Lower leg skin (tissue), 3 donors: ENCODE measurements around the gene SART1.

Experiments
- POLR2A ChIP-seq, 2 donors: fragments of 450-650 bp; IDR thresholded peaks; one replicate each; pipeline ENCODE4 v1.6.1; 2016 to 2017; ENCODE audit warnings: antibody characterized with exemption in 2 of 2, mild to moderate bottlenecking in 1 of 2, moderate library complexity in 1 of 2
- TF ChIP-seq, protein P1 (sequence below), 3 donors: fragments of 450-650 bp; IDR thresholded peaks; one replicate each; pipeline ENCODE4 v1.5.1; 2016; ENCODE audit warnings: antibody characterized with exemption in 3 of 3, mild to moderate bottlenecking in 3 of 3, moderate library complexity in 2 of 3

DNA sequence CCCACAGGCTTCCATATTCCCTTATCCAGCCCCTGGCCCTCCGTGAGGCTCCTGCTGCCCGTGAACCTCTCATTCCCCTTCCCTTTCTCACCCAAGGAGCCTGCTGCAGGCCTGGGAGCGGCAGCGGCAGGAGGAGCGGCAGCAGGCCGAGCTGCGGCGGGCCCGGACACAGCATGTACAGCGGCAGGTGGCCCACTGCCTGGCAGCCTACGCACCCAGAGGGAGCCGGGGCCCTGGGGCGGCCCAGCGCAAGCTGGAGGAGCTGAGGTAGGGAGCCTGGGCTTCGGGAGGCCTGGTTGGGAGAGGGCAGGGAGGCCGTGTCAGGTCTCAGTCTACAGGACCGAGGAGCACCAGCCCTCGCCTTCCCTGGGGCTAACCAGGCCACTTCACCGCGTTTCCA lies 8.1 kb upstream of the SART1 start:
- TF ChIP-seq, protein P1, sequence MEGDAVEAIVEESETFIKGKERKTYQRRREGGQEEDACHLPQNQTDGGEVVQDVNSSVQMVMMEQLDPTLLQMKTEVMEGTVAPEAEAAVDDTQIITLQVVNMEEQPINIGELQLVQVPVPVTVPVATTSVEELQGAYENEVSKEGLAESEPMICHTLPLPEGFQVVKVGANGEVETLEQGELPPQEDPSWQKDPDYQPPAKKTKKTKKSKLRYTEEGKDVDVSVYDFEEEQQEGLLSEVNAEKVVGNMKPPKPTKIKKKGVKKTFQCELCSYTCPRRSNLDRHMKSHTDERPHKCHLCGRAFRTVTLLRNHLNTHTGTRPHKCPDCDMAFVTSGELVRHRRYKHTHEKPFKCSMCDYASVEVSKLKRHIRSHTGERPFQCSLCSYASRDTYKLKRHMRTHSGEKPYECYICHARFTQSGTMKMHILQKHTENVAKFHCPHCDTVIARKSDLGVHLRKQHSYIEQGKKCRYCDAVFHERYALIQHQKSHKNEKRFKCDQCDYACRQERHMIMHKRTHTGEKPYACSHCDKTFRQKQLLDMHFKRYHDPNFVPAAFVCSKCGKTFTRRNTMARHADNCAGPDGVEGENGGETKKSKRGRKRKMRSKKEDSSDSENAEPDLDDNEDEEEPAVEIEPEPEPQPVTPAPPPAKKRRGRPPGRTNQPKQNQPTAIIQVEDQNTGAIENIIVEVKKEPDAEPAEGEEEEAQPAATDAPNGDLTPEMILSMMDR (IDR thresholded peaks at IDR 0.05), result no peak
- no peak for TF ChIP-seq POLR2A (IDR thresholded peaks at IDR 0.05)
